Measurements from ENCODE around the gene ZNF580. TPM values are rescaled to one million over a fixed set of nuclear protein-coding genes. Genes with fewer than 3 reads are reported as not detected.

Gene ZNF580
- total RNA-seq, 1 experiment from 2014 or later: 15.2 TPM

GRCh38 chr19:55652311-55653128 is 11.7 kb downstream of the ZNF580 start:
- Histone ChIP-seq H4K20me1 (ENCODE audit: low read length) (peaks cover 19% of the 10 kb centered on the region), H3K9me2 (replicated peaks; ENCODE audit: low read length) (no peaks in the 10 kb centered on the region), H3K4me1 (ENCODE audit: insufficient read depth, low read length) (peaks cover 15% of the 10 kb centered on the region), H2AFZ (ENCODE audit: low read length) (no peak overlapping the region), H3K9me3 (ENCODE audit: low read length) (no peaks in the 10 kb centered on the region), H3K79me2 (ENCODE audit: low read length) (peaks cover 37% of the 10 kb centered on the region), H3K4me3 (ENCODE audit: low read length) (no peak overlapping the region; the same call in 1 of the 2 replicates), H3K36me3 (ENCODE audit: low read depth, low read length) (peaks cover 13% of the 10 kb centered on the region), H3K9ac (ENCODE audit: low read length) (no peak overlapping the region), H3K4me2 (ENCODE audit: low read length) (no peak overlapping the region; the same call in 1 of the 2 replicates), H3K27me3 (ENCODE audit: low read length) (no peaks in the 10 kb centered on the region), H3K27ac (ENCODE audit: low read length) (no peak overlapping the region), H3F3A (ENCODE audit: low read length, unreplicated experiment) (peaks cover under 1% of the 10 kb centered on the region)
- ATAC-seq (no peak), DNase-seq (no peak)
- CTCF ChIA-PET: interaction anchor here (0.5 to 0.7 kb wide), 3 partner anchors 16 to 590 kb away, joined by 5 to 12 read pairs (median 9); partner anchors contain the start of gene RDH13
- no peak for TF ChIP-seq EZH2 (IDR thresholded peaks at IDR 0.05; ENCODE audit: low read length, unreplicated experiment)
- no peak for TF ChIP-seq EZH2phosphoT487 (IDR thresholded peaks at IDR 0.05; ENCODE audit: borderline replicate concordance, low read length)
- TF ChIP-seq, protein P1, sequence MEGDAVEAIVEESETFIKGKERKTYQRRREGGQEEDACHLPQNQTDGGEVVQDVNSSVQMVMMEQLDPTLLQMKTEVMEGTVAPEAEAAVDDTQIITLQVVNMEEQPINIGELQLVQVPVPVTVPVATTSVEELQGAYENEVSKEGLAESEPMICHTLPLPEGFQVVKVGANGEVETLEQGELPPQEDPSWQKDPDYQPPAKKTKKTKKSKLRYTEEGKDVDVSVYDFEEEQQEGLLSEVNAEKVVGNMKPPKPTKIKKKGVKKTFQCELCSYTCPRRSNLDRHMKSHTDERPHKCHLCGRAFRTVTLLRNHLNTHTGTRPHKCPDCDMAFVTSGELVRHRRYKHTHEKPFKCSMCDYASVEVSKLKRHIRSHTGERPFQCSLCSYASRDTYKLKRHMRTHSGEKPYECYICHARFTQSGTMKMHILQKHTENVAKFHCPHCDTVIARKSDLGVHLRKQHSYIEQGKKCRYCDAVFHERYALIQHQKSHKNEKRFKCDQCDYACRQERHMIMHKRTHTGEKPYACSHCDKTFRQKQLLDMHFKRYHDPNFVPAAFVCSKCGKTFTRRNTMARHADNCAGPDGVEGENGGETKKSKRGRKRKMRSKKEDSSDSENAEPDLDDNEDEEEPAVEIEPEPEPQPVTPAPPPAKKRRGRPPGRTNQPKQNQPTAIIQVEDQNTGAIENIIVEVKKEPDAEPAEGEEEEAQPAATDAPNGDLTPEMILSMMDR (conservative IDR thresholded peaks at IDR 0.05; ENCODE audit: low read depth, low read length): no peak
- POLR2A ChIA-PET (ENCODE audit: unreplicated experiment): no interaction called here
- intact Hi-C loops (cut with micrococcal nuclease): no loop called here
- no TSS peak for BruUV-seq (replicated peaks)

- H3K9me2 ChIP-seq (replicated peaks; ENCODE audit: low read length): no peaks in the 10 kb centered on the region
- H3K4me3 ChIP-seq (ENCODE audit: low read length): peak overlapping the region; percentile 78
- DNase-seq (peak; percentile 99), ATAC-seq (peak; percentile 44)
- H2AFZ ChIP-seq (ENCODE audit: low read length): peak overlapping the region; percentile 78
- H3F3A ChIP-seq (ENCODE audit: low read length, unreplicated experiment): no peaks in the 10 kb centered on the region
- H4K20me1 ChIP-seq (ENCODE audit: low read length): peaks cover 31% of the 10 kb centered on the region
- peak overlapping the region; percentile 80 for H3K27ac ChIP-seq (ENCODE audit: low read length)
- no peaks in the 10 kb centered on the region for H3K9me3 ChIP-seq (ENCODE audit: low read length)
- ChIA-PET CTCF (interaction anchor here (0.5 to 1.4 kb wide), 10 partner anchors 9 to 591 kb away, joined by 3 to 12 read pairs (median 4); partner anchors contain the start of genes NAT14 and RDH13), POLR2A (ENCODE audit: unreplicated experiment) (interaction anchor here (0.6 to 1.4 kb wide), 6 partner anchors 30 to 1517 kb away, joined by 3 to 8 read pairs (median 6); partner anchors contain the start of gene ZNF784)
- H3K4me1 ChIP-seq (ENCODE audit: insufficient read depth, low read length): peaks cover 13% of the 10 kb centered on the region
- no peak for TF ChIP-seq EZH2phosphoT487 (IDR thresholded peaks at IDR 0.05; ENCODE audit: borderline replicate concordance, low read length)
- TF ChIP-seq, protein P1 (conservative IDR thresholded peaks at IDR 0.05; ENCODE audit: low read depth, low read length): peak; percentile 99
- peaks cover 41% of the 10 kb centered on the region for H3K79me2 ChIP-seq (ENCODE audit: low read length)
- peaks cover 16% of the 10 kb centered on the region for H3K36me3 ChIP-seq (ENCODE audit: low read depth, low read length)
- TSS peak; percentile 76 for BruUV-seq (replicated peaks)
- H3K27me3 ChIP-seq (ENCODE audit: low read length): no peaks in the 10 kb centered on the region
- intact Hi-C loops (cut with micrococcal nuclease): no loop called here
- peak overlapping the region; percentile 99 for H3K9ac ChIP-seq (ENCODE audit: low read length)
- peak overlapping the region; percentile 85 for H3K4me2 ChIP-seq (ENCODE audit: low read length)
Measured at GRCh38 chr19:55653651-55654322, 13.0 kb downstream of the ZNF580 start.
